C4-2B (cell line): ENCODE results near the gene REXO1.

ENCODE experiments used
- H3K27ac ChIP-seq: fragments of 450-650 bp; 2 replicates; pipeline ENCODE4 v1.5.1; 2017
- CTCF ChIP-seq: fragments of 450-650 bp; conservative IDR thresholded peaks from 2 replicates; pipeline ENCODE4 v1.5.1; 2017; ENCODE audit warnings: mild to moderate bottlenecking
- ZFX ChIP-seq: fragments of 450-650 bp; IDR thresholded peaks from 2 replicates; pipeline ENCODE4 v1.6.1; 2017

REXO1 gene

GRCh38 chr19:1830978-1831377 is 17.3 kb downstream of the REXO1 start:
- TF ChIP-seq CTCF: no peak
- no peak for TF ChIP-seq ZFX
- H3K27ac ChIP-seq: peak overlapping the region; percentile 65

- TF ChIP-seq CTCF: no peak
- no peak for TF ChIP-seq ZFX
- peak overlapping the region; percentile 65 for H3K27ac ChIP-seq
Measured at GRCh38 chr19:1830568-1830967, 17.7 kb downstream of the REXO1 start.

- TF ChIP-seq ZFX (no peak), CTCF (no peak)
- peak overlapping the region; percentile 65 for H3K27ac ChIP-seq
Measured at GRCh38 chr19:1829958-1830357, 18.3 kb downstream of the REXO1 start.

GRCh38 chr19:1828279-1829238 is 19.7 kb downstream of the REXO1 start:
- no peak for TF ChIP-seq ZFX
- no peak for TF ChIP-seq CTCF
- peak overlapping the region; percentile 65; the same call in 1 of the 2 replicates for H3K27ac ChIP-seq

GRCh38 chr19:1827566-1828278 is 20.6 kb downstream of the REXO1 start:
- TF ChIP-seq CTCF: no peak
- no peak for TF ChIP-seq ZFX
- no peak overlapping the region for H3K27ac ChIP-seq

- TF ChIP-seq ZFX: no peak
- no peak for TF ChIP-seq CTCF
- H3K27ac ChIP-seq: peak overlapping the region; percentile 32
Measured at GRCh38 chr19:1826557-1827521, 21.4 kb downstream of the REXO1 start.
